ENCODE data around the gene GRAP2.

Gene GRAP2

DNA sequence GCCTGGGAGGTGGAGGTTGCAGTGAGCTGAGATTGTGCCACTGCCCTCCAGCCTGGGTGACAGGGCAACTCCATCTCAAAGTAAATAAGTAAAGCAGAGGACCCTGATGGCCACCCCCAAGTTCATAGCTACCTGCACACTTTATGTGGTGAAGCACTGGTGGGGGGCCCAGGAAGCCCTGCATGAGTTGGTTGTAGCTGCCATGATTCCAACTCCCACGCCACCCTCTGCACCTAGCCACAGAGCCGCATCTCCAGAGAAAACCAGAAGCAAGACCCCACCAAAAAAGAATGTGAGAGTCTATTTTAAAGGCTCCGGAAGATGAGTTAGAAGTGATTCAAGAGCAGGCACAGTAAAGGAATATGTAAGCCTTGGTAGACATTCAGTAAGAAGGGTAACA, 38.9 kb downstream of the GRAP2 start:
- Histone ChIP-seq H3K4me1 (ENCODE audit: control insufficient read depth, insufficient read depth, low read length) (no peaks in the 10 kb centered on the region), H3K9me3 (ENCODE audit: control insufficient read depth, low read length) (no peaks in the 10 kb centered on the region), H3K9ac (ENCODE audit: low read length) (no peak overlapping the region), H3K4me3 (ENCODE audit: low read length) (no peak overlapping the region), H3K27me3 (replicated peaks; ENCODE audit: control insufficient read depth, insufficient read depth, low read length) (peaks cover 43% of the 10 kb centered on the region), H3K36me3 (ENCODE audit: control insufficient read depth, insufficient read depth, low read length, severe bottlenecking) (no peaks in the 10 kb centered on the region)
- DNase-seq (ENCODE audit: low read depth), result no peak

DNA sequence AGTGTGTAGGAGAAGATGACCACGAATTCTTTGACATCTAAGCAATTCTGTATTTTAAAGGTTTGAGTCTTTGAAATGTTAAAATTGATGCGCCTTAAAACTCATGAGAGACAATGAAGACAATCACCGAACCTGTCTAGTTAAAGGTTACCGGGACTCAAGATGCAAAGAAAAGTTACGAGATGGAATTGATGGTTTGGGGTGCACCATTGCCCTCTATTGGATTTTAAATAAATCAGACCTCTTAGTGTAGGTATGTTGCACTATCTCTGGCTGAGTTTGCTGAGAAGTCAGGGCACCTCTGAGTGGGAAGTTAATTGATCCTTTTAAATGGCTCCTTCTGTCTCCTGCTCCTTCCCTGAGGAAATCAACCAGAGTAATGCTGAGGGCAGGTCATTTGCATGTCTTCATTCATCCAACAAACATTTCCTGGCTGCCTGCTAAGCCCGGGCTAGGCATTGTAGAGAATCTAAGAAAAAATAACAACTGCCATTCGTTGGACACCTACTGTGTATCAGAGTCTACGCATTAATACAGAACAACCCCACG, 39.9 kb downstream of the GRAP2 start:
- DNase-seq (ENCODE audit: low read depth), result no peak
- Histone ChIP-seq H3K4me3 (ENCODE audit: low read length) (no peak overlapping the region), H3K4me1 (ENCODE audit: control insufficient read depth, insufficient read depth, low read length) (no peaks in the 10 kb centered on the region), H3K9me3 (ENCODE audit: control insufficient read depth, low read length) (no peaks in the 10 kb centered on the region), H3K9ac (ENCODE audit: low read length) (no peak overlapping the region), H3K36me3 (ENCODE audit: control insufficient read depth, insufficient read depth, low read length, severe bottlenecking) (no peaks in the 10 kb centered on the region), H3K27me3 (replicated peaks; ENCODE audit: control insufficient read depth, insufficient read depth, low read length) (peaks cover 41% of the 10 kb centered on the region)

DNA sequence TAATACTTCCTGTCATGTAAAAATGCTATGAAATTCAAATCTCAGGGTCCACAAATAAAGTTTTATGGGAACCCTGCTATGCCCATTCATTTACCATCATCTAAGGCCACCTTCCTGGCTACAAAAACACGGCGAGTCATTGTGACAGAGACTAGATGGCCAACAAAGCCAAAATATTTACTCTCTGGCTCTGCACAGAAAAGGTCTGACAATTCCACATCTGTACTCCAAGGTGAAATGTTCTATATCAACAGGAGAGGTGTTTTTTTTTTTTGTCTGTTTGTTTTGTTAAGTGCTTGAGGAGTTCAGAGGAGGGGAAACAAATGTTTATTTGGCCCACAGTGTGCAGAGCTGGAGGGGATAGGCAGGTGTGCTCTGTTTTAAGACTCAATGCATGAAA, 40.7 kb downstream of the GRAP2 start:
- Histone ChIP-seq H3K4me1 (ENCODE audit: control insufficient read depth, insufficient read depth, low read length) (no peaks in the 10 kb centered on the region), H3K27me3 (replicated peaks; ENCODE audit: control insufficient read depth, insufficient read depth, low read length) (peaks cover 40% of the 10 kb centered on the region), H3K9ac (ENCODE audit: low read length) (no peak overlapping the region), H3K4me3 (ENCODE audit: low read length) (no peak overlapping the region), H3K36me3 (ENCODE audit: control insufficient read depth, insufficient read depth, low read length, severe bottlenecking) (no peaks in the 10 kb centered on the region), H3K9me3 (ENCODE audit: control insufficient read depth, low read length) (no peaks in the 10 kb centered on the region)
- no peak for DNase-seq (ENCODE audit: low read depth)

DNA sequence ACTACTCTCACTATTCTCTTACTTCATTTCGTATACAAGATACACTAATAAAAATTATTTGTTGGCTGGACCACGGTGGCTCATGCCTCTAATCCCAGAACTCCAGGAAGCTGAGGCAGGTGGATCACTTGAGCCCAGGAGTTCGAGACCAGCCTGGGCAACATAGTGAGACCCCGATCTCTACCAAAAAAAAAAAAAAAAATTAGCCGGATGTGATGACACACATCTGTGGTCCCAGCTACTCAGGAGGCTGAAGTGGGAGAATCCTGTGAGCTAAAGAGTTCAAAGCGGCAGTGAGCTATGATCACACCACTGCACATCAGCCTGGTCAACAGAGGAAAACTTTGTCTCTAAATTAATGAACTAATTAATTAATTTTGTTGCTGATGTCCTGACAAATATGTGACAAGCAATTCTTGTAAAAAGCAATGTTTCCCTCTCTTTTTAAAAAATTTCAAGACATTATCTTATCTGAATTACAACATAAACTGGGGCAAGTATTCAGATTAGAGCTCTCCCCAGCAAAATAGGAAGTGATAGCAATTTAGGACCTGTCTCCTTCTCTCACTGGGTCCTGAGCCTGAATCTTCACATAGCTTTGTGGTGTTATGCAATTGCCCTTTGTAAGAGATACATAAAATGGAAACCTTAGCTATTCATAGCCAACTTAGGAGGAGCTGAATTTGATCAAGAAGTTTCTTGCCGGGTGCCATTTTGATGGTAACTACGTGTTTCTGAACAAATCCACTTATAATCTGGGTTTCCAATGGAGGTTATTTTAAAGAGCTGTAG, 41.8 kb downstream of the GRAP2 start:
- Histone ChIP-seq H3K9me3 (ENCODE audit: control insufficient read depth, low read length) (no peaks in the 10 kb centered on the region), H3K4me1 (ENCODE audit: control insufficient read depth, insufficient read depth, low read length) (no peaks in the 10 kb centered on the region), H3K36me3 (ENCODE audit: control insufficient read depth, insufficient read depth, low read length, severe bottlenecking) (no peaks in the 10 kb centered on the region), H3K4me3 (ENCODE audit: low read length) (no peak overlapping the region), H3K27me3 (replicated peaks; ENCODE audit: control insufficient read depth, insufficient read depth, low read length) (peaks cover 40% of the 10 kb centered on the region), H3K9ac (ENCODE audit: low read length) (no peak overlapping the region)
- DNase-seq (ENCODE audit: low read depth), result no peak

DNA sequence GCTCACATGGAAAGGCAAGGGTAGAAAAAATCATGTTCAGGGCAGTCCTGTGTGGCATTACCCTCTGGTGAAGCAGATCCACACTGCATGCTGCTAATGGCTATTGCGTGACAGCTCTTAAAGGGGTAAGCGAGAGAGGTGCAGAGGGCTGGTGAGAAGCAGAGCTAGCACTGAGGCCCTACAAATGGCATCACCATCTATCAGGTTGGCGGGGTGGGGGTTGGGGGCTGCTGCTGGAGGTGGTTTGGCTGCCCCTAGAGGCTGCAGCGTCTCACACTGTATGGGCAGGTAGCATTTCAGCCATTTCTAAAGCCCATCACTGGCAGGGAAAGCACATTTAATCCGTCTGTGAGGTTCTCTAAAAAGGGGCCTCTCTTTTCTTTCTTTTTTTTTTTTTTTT, 42.5 kb downstream of the GRAP2 start:
- no peaks in the 10 kb centered on the region for H3K9me3 ChIP-seq (ENCODE audit: control insufficient read depth, low read length)
- no peak overlapping the region for H3K9ac ChIP-seq (ENCODE audit: low read length)
- peaks cover 39% of the 10 kb centered on the region for H3K27me3 ChIP-seq (replicated peaks; ENCODE audit: control insufficient read depth, insufficient read depth, low read length)
- H3K36me3 ChIP-seq (ENCODE audit: control insufficient read depth, insufficient read depth, low read length, severe bottlenecking), result no peaks in the 10 kb centered on the region
- DNase-seq (ENCODE audit: low read depth), result no peak
- no peak overlapping the region for H3K4me3 ChIP-seq (ENCODE audit: low read length)
- H3K4me1 ChIP-seq (ENCODE audit: control insufficient read depth, insufficient read depth, low read length), result no peaks in the 10 kb centered on the region

DNA sequence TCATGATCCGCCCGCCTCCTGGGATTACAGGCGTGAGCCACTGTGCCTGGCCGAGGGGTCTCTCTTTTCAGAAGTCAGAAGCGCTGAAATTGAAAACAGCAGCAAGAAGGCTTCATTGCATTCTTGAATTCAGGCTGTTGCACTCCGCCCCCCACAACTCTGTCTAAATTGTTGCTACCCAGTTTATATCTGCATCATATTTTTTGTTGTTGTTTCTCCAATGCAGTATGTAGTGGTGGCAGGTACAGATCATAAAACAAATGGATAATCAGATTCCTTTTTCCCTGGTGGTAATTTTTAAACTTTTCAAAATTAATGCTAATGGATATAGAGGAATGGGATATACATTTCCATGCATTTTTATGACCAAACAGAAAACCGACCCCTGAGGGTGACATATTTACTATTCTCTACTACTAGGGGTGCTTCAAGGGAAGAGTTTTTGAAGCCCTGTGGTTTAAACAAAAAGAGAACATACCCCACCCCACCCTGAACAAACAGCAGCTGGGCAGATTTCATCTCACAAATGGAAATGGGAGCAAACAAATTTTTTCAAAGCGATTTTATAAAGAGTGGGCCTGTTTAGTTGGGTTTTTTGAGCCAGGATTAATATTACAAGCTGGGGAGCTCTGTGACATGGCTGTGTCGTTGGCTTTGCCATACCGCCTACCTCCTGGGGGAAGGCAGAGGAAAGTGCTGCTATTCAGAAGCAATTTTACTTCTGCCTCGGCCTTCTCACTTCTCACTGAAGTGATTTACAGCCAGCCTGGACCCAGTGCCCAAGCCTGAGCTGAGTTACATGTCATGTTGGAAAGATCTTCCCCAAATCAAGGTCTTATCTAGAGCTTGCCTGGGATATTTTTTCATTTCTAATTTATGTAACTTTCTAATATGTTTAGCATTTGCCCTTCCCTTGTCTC, 43.3 kb downstream of the GRAP2 start:
- no peak overlapping the region for H3K9ac ChIP-seq (ENCODE audit: low read length)
- H3K4me3 ChIP-seq (ENCODE audit: low read length), result no peak overlapping the region
- no peak for DNase-seq (ENCODE audit: low read depth)
- H3K27me3 ChIP-seq (replicated peaks; ENCODE audit: control insufficient read depth, insufficient read depth, low read length), result peaks cover 40% of the 10 kb centered on the region
- H3K9me3 ChIP-seq (ENCODE audit: control insufficient read depth, low read length), result no peaks in the 10 kb centered on the region
- H3K4me1 ChIP-seq (ENCODE audit: control insufficient read depth, insufficient read depth, low read length), result no peaks in the 10 kb centered on the region
- no peaks in the 10 kb centered on the region for H3K36me3 ChIP-seq (ENCODE audit: control insufficient read depth, insufficient read depth, low read length, severe bottlenecking)

DNA sequence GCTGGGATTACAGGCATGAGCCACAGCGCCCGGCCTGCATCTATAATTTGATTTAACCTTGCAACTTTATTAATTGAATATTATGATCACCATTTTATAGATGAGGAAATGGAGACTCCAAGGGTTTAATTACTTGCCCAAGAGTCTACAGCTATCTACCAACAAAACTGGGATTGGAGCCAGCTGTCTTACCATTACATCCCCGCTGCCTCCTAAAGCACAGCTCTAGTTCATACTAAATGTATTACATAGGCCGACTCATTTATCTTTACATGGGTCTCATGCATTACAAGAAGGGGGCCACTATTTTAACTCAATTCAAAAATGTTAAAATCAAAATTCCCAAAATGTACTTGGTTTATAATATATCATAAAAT, 45.2 kb downstream of the GRAP2 start:
- DNase-seq (ENCODE audit: low read depth), result no peak

DNA sequence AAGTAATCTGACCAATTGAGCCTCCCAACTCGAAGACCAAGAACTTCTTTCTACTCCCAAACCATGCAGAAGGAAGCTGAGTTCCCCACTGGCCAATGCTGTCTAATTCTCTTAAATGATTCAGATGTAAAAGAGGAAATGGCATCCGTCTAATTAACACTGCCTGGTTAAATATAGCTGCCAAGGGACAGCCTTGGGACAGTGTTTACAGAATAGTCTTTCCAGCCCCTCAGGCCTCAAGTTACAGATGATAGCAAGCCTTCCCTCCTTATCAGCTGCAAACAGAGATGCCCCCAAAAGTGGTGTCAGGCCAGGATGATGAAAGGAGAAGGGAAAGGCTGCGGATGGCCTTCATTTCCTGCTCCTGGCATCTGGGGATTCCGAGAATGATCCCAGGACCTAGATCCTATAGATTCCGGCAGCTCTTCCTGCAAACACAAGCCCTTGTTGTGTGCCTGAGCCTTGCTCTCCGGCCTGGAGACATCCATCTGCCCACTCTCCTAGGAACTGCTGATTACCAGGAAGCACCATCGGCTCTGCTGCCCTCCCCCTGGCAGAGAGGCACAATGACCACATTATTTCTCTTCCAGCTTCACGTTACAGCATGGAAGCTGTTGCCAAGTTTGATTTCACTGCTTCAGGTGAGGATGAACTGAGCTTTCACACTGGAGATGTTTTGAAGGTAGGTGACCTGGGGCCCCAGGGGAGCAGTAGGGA, 45.8 kb downstream of the GRAP2 start:
- no peaks in the 10 kb centered on the region for H3K4me1 ChIP-seq (ENCODE audit: control insufficient read depth, insufficient read depth, low read length)
- H3K9ac ChIP-seq (ENCODE audit: low read length), result no peak overlapping the region
- H3K9me3 ChIP-seq (ENCODE audit: control insufficient read depth, low read length), result no peaks in the 10 kb centered on the region
- H3K27me3 ChIP-seq (replicated peaks; ENCODE audit: control insufficient read depth, insufficient read depth, low read length), result peaks cover 63% of the 10 kb centered on the region
- no peaks in the 10 kb centered on the region for H3K36me3 ChIP-seq (ENCODE audit: control insufficient read depth, insufficient read depth, low read length, severe bottlenecking)
- DNase-seq (ENCODE audit: low read depth), result no peak
- H3K4me3 ChIP-seq (ENCODE audit: low read length), result no peak overlapping the region

More for the DNA sequence above, 45.2 kb downstream of the GRAP2 start:
- H3K36me3 ChIP-seq (ENCODE audit: control insufficient read depth, insufficient read depth, low read length, severe bottlenecking), result no peaks in the 10 kb centered on the region
- no peak overlapping the region for H3K9ac ChIP-seq (ENCODE audit: low read length)
- no peak overlapping the region for H3K4me3 ChIP-seq (ENCODE audit: low read length)
- no peaks in the 10 kb centered on the region for H3K9me3 ChIP-seq (ENCODE audit: control insufficient read depth, low read length)
- peaks cover 58% of the 10 kb centered on the region for H3K27me3 ChIP-seq (replicated peaks; ENCODE audit: control insufficient read depth, insufficient read depth, low read length)
- H3K4me1 ChIP-seq (ENCODE audit: control insufficient read depth, insufficient read depth, low read length), result no peaks in the 10 kb centered on the region

DNA sequence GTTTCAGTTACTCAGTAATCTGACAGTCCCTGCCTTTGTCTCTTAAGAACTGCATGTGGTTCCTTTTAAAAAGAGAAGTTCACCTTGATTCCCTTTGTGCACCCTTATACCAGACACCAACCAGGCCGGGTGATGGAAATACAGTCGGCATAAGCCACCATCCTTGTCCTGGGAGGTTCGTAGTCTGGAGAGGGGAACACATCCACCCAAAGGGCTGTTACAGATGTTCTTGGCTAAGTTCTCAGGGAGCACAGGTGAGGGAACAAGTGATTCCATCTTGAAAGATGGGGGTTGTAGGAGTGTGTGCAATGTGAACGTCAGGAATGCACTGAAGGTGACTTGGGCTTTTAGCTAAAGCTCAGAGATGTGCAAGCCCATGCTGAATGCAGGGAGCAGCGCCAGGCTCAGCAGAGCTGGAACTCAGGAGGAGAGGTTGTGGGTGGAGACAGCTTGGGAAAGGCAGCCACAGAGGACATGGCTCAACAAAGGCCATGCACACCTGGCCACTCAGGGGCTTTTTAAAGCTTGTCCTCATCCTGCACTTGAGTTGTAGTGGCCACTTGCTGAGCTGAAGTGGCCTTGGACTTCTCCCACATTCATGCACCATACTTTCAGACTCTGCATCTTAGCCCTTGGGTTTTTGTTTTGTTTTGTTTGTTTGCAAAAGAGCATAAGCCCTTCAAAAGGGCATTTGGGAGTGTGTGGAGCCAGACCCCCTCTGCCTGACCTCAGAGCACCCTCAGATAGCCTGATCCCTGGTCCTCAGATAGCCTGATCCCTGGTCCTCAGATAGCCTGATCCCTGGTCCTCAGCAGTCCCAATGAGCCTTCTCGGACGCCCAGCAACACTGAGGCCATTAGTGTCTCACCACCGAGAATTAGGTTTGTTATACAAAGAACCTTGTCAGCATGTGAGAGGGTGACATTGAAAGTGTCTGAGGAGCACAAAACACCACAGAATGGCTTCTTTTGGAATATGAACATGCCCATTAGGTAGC, 46.6 kb downstream of the GRAP2 start:
- DNase-seq (ENCODE audit: low read depth), result no peak
- H3K4me1 ChIP-seq (ENCODE audit: control insufficient read depth, insufficient read depth, low read length), result no peaks in the 10 kb centered on the region
- no peaks in the 10 kb centered on the region for H3K9me3 ChIP-seq (ENCODE audit: control insufficient read depth, low read length)
- H3K27me3 ChIP-seq (replicated peaks; ENCODE audit: control insufficient read depth, insufficient read depth, low read length), result peaks cover 69% of the 10 kb centered on the region
- no peaks in the 10 kb centered on the region for H3K36me3 ChIP-seq (ENCODE audit: control insufficient read depth, insufficient read depth, low read length, severe bottlenecking)
- no peak overlapping the region for H3K4me3 ChIP-seq (ENCODE audit: low read length)
- no peak overlapping the region for H3K9ac ChIP-seq (ENCODE audit: low read length)

DNA sequence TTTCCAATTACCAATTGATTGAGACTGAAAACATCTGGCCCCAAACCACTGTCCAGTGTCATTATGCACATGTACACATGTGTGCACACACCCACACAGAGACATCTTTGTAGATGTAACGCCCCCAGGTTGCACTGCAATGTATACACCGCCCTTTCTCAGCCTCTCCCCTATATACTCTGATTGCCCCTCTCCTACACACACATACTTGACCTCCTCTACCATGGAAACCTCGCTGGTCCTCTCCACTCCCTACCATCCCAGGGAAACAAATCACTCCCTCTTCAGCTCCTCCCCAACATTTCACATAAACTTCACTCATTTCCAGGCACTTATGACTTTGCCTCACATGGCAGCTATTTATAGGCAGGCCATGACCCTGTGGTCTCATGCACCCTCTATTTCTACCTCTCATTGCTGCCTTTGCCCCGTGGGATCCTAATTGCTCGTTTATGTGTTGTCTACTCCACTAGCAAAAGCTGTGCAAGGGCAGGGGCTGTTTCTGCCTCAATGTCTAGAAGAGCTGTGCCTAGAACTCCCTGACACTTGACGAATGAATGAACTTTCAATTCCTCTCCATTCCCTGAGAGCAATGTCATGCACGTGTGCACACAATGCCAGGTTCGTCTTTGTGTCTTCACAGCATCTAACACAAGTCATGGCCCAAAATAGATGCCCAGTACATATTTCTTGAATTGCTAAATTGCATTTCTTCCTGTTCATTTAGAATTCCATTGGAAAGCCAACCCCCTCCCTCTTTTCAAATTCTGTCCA, 49.3 kb downstream of the GRAP2 start:
- Histone ChIP-seq H3K4me3 (ENCODE audit: low read length) (no peak overlapping the region), H3K36me3 (ENCODE audit: control insufficient read depth, insufficient read depth, low read length, severe bottlenecking) (no peaks in the 10 kb centered on the region), H3K9ac (ENCODE audit: low read length) (no peak overlapping the region), H3K9me3 (ENCODE audit: control insufficient read depth, low read length) (no peaks in the 10 kb centered on the region), H3K27me3 (replicated peaks; ENCODE audit: control insufficient read depth, insufficient read depth, low read length) (peaks cover 67% of the 10 kb centered on the region), H3K4me1 (ENCODE audit: control insufficient read depth, insufficient read depth, low read length) (peaks cover 8% of the 10 kb centered on the region)
- no peak for DNase-seq (ENCODE audit: low read depth)

All from adipocyte (in vitro differentiated cells).